ENCODE results near the gene LAMC1.
"Not testable (repeated sequence)": the region's sequence is repeated elsewhere in the genome, so short reads cannot be mapped to it uniquely, and the experiment has no call there.

Gene LAMC1

DNA sequence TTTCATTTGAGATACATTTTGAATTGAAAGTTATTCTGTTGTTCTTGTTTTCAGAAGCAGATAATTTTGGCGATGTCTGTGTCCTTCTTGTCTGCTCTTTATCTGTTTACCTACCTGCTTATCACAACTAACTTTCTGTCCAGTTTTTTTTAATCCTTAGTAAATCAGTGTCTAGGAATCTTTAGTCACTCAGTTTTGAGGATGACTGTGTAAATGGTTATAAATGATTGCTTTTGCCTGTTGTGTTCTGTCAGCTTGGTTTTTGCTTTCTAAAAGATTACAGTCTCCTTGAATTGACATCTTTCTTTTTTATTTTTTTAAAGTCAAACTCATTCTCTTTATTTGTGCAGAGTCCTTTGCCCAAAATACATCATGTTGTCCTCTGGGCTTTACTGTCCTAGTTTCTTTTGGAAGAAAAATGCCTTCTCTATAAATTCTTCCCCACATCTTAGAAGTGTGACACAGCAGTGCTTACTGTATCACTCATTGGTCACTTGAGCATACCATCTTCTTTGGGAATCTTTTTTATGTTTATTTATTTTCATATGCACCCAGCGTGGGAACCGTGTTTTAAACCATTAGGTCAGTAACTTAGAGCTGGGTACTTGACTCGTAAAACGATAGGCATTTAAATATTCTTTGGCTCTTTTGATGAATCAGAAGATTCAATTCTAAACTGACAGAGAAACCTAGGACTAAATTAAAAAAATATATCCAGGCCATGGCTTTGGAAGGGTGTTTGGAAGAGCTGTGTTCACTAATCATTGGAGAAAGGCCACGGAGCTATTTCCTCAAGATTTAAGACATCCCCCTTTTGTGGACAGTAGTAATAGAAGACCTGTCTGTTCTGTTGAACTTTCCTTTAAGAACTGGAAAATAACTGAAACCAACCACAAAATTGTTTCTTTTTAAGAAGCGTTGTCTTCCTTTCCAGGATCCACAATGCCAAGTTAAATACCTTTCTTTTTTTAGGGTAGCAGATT lies 20.9 kb downstream of the LAMC1 start:
- DNase-seq: no peak

DNA sequence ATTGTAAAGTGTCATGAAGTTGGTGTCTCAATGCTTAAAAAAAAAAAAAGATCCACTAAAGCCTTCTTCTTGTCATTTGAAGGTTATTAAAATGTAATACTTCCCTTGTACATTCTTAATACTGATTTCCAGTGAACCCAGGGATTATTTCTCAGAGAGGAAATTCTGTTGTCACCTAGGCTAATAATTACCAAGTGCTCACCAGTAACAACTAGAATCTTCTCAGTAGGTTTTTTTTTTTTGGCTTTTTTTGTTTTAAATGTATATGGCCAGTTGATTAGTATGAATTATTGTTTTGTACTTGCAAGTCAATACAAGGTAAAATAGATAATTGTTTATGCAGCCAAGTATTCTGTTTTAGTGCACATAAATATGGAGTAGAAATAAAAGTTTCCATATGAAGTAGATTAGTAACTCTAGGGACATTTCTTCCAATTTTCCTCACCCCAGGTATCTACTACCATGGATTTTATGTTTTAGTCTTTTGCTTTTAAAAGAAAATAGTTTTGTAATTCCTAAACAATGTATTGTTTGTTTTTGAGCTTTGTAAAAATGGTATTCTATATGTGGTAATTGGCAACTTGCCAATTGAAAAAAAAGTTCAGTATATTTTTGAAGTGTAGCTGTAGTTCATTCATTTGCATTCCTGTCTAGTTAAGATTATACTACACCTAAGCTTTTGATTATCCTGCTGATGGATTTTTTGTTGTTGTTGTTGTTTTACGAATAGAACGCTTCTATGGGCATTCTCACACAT lies 21.9 kb downstream of the LAMC1 start:
- no peak for DNase-seq

DNA sequence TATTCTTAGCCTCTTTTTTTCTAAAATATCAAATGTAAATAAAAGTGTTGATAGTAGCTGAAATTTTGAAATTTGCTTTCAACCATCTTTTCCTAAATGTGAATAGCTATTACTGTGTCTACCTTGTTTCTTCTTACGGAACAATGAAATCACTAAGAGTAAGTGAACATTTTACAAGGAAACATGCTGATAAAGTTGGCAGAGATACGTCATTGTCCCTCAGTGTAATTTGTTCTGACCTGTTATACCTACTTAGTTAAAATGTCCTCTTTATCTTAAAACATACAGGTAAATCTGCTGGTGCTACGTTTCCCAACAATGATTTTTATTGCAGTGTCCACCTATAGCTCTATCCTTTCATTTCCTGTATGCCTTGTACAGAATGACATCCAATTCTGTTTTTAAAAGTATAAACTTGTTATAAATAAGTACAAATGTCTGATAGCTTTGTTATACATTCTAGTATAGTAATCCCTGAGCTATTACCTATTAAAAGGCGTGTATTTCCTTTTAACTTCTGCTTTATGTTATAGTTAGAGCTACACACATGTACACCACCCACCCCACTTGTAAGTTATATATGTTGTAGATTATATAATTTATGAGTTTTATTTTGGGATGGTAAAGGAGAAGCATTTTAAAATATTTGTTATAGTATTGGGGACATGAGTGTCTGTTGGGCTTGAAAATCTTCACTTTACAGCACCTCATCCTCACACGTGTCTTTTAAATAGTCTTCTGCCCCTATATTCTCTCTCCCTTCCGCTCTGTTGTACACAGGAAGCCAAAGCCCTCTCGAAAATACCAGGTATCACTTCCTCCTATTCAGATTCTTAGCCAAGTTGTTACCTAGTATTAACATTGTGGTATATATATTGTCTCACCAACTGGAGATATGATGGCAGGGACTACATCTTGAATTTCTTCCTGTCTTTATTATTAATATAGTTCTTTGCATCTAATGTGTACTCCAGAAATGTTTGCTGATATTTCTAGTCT lies 25.2 kb downstream of the LAMC1 start:
- no peak for DNase-seq

DNA sequence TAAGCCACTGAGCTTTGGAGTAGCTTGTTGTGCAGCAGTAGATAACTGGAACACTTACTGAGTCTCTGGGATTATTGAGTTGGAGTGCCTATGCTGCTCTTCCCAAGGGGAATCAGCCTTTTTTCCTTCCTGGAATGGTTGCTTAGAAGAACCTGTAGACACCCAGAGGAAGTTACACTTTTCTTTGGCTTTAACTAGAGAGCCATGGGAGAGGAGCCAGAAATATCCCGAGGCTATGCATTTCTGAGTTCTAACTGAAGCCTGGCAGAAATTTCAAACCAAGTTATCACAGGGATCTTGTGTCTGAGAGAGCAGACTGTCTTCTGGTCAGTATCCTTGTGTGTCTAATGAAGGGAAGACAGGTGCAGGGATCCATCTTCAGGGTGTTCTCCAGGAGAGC lies 28.3 kb downstream of the LAMC1 start:
- DNase-seq: no peak

DNA sequence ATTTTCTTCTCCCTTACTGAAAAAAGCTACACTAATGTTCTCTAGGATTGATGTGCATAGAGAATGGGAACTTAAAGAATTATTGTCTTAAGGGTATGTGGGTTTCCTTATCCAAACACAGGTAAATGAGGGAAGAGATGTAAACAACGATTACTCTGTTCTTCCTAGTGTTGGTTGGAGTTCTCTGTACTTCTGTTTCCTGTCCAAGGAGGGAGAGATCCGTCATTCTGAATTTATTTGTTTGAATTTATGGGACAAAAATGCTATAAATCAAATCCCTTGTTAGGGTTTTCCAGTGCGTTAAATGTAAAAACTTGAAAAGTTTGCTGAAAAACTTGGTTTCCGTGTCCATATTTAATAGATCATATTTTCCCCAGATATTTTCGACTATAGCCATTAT lies 29.6 kb downstream of the LAMC1 start:
- no peak for DNase-seq

DNA sequence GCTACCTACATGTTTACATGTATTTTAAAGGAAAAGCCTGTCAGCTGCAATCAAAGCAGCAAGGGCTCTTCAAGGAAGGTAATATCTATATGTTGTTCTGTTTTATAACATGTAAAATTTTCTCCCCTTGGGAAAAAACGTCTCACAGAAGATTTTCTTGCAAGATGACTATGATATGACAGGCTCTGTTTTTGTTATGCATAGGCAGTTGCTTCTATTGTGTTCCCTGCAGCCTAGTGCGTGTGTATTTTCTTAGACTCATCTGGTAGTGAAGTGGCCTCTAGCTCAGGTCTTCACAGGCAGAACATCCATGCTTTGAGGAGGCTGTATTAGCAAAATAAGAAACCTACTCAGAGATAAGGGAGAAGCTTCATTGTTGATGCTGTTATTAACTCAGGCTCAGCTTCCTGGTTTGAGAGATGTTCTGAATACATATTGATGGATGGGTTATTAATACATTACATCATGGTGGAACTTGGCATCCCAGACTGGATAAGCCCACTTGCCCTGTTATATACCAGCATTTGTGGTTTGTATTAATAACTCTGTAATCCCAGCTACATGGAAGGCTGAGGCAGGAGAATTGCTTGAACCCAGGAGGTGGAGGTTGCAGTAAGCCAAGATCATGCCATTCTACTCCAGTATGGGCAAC lies 35.8 kb downstream of the LAMC1 start:
- DNase-seq: no peak

DNA sequence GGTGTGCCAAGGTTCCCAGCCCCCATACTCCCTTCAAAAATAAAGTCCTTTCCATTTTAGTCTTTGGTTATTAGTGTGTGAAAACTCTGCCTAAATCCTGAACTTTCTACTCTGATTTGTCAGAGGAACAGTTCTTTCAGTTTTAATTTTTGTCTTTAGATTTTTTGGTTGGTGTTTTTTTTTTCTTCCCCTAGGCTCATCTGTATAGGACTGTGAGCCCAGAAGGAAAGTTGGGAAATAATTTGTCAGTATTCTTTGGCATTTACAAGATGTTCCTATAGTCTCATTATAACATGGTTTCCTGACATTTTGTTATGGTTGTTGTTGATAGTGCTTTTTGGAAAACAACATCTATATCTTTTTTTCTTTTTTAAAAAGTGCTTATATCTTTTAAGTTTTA lies 38.0 kb downstream of the LAMC1 start:
- DNase-seq: no peak

DNA sequence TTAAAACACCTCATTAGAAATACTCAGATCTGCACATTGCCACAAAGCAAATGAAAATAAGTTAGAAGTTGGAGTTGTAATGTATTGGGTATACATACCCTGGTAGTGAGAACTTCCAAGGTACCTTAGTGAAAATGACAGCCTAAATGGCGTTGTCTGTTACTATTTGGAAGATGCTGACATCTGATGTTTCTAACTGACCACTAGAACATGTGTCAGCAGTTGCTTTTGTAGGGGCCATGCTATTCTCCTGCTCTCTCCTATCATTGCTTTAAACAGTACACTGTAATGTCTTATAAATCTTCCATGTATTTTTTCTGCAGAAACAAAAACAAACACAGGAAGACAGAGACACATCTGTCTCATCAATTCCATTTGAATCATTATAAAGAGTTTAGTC lies 40.1 kb downstream of the LAMC1 start:
- DNase-seq: no peak

DNA sequence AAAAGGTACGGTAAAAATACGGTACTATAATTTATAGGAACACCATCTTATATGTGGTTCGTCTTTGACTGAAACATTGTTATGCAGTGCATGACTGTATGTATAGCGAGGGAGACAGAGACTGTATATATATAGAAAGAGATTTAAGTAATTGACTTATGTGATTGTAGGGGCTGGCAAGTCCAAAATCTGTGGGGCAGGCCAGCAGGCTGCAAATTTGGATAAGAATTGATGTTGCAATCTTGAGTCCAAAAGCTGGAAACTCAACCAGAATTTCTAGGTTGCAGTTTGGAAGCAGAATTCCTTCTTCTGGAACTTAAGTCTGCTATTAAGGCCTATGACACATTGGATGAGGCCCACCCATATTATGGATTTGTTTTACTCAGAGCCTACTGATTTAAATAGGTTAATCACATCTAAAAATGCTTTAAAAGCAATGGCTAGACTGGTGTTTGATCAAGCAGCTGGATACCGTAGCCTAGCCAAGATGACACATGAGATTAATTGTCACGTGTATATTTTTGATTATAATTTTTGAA lies 42.0 kb downstream of the LAMC1 start:
- no peak for DNase-seq

DNA sequence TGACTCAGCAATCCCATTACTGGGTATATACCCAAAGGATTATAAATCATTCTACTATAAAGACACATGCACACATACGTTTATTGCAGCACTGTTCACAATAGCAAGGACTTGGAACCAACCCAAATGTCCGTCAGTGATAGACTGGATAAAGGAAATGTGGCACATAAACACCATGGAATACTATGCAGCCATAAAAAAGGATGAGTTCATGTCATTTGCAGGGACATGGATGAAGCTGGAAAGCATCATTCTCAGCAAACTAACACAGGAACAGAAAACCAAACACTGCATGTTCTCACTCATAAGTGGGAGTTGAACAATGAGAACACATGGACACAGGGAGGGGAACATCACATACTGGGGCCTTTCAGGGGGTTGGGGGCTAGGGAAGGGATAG lies 43.2 kb downstream of the LAMC1 start:
- not testable (repeated sequence) for DNase-seq

DNA sequence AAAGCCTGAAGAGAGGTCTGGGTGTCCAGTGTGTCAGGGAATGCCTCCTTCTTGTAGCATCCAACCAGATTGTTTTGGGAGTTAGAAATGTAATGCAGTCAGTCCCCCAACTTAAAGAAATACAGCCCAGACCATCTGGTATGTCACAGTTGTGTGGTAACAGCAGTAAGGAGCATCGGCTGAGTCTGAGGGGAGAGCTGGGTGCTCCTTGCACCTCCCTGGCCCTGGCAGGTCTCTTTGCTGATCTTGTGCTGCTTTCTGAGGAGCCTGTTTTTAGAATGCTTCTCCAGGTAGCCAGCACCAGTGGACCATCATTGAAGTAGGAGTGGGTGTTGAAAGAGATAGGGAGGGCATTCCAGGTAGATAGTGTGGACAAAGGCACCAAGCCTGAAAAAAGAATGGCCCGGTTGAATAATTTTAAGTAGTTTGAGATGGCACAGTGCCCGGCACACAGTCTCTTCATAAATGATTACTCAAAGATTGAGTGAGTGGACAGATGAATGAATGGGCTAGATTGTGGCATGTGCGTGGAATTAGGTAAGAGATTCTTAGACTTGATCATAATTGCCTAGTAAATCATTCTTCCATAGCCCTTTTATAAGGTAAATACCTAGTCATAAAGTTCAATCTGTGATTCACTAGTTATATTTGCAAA lies 46.5 kb downstream of the LAMC1 start:
- no peak for DNase-seq

DNA sequence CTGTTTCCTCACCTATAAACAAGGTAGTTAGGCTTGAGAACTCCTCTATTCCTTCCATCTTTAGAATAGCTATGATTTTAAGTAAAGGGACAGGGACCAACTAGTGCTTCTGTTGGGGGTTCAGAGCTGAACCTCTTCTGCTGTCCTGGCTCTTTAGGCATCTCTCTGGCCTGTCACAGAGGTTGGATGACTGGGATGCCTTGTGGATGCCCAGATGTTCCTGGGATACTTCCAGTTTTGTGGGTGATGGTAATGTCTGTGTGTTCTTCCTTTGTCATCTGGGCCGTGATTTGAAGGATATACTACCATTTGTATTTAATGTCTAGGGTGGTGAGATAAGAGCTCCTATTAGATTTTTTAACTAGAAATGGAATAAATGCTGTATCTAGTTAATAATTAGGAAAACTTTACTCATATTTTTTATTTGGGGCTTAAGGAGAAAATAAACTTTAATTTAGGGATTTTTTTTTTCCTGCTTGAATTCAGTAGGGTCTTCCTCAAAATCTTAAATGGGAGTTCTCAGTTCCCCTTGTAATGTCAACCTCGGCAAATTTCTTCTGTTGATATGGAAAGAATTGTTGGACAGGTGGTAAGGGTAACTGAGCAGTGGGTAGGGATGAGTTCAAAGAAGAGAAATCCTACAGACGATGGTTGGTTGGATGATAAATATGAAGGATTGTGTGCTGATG lies 47.2 kb downstream of the LAMC1 start:
- no peak for DNase-seq

DNA sequence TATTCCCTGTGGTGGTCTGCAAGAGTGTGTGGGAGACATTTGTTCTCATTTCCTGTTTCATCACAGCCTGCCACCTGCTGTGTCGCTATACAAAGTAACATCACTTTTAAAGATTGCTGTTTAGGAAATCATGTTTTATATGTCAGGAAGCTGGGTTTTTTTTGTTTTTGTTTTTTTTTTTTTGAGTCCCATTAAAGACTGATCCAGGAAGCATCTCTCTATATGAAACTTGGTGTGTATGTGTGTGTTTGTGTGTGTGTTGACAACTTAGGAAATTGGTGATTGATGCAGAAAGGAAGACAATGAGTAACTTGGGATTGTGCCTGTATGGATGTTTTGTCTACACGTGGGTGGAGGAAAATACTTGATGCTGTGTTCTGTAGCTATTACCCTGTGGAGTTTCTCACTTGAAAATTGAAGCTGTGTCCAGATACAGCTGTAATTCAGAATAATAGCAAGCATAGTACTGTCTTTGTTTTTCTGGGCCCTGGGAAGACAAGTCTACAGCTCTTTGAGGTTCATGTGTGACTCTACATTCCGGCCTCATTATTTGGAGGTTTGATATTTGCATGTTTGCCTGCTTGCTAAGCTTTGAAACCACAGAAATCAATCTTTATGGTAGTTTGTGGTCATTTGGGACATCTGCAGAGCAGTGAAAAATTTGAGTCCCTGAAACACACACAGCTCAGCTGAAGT lies 47.9 kb downstream of the LAMC1 start:
- DNase-seq: no peak

DNA sequence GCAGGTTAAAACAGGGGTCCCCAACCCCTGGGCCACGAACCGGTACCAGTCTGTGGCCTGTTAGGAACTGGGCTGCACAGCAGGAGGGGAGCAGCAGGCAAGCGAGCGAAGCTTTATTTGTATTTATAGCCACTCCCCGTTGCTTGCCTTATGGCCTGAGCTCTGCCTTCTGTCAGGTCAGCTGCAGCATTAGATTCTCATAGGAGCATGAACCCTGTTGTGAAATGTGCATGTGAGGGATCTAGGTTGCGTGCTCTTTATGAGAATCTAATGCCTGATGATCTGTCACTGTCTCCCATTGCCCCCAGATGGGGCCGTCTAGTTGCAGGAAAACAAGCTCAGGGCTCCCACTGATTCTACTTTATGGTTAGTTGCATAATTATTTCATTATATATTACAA lies 49.4 kb downstream of the LAMC1 start:
- DNase-seq: not testable (repeated sequence)

DNA sequence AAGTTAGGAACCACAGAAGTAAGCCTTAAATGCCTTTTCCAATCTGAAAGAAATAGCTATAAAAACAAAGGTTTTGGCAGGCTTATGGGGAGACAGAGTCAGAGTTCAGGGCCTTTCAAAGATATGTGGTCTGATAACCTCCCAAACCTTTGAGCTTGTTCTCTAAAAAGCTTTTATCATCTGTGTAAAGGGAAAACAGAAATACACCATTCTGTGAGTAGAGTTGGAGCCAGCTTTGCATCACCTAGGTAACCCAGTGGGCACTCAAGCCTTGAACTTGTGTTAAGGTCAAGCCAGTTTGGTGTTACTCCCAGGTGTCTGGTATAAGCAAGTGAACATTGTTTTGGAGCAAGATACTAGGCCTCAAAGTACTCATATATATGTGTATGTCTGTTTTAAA lies 50.1 kb downstream of the LAMC1 start:
- no peak for DNase-seq

DNA sequence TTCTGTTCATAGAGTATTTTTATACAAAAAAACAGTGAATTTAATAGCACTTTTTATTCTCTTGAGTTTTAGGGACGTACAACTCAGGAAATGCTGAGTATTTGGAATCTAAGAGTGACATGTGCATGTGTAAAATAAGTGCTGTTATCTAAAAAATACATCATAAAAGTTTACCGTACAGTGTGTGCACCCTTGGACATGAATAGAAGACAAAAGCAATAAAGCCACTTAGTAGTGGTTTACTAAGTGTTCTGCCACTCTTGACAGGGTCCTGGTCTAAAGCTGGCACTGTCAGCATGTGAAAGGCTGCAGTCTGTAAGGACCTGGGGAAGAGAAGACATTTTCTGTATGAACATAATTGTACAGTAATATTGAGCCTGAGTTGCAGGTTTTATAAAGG lies 51.0 kb downstream of the LAMC1 start:
- DNase-seq: no peak

DNA sequence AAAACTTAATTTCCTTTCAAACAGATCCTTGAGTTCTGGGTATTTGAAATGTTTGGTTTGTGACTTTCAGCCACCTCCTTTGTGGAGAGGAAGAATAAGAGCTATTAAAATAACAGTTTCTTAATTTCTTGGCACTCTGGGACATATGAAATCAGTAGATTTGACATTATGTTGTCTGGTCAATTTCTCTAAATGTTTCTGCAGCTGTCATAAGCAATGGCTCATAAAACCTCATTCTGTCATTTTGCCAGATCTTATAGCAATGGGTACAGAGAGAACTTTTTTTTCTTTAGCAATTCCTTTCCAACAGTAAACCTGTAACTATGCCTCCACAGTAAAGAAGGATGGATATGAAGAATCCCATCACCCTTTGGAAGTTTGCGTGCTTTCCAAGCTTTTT lies 52.6 kb downstream of the LAMC1 start:
- no peak for DNase-seq

DNA sequence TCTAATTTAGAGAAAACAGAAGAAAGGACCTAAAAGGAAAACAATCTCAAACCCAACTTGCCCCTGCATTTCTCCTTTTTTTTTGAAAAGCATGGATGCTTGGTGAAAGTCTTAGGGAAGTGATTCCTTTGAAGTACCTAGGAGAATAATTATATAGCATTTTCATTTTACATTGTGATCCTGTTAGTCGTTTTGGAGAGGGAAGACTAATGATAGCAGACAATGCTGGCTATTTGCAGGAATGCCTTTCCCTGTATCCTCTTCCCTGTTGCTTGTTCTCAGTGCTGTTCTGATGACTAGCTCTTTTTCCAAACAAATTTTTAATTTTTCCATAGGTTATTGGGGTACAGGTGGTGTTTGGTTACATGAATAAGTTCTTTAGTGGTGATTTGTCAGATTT lies 53.9 kb downstream of the LAMC1 start:
- DNase-seq: no peak

DNA sequence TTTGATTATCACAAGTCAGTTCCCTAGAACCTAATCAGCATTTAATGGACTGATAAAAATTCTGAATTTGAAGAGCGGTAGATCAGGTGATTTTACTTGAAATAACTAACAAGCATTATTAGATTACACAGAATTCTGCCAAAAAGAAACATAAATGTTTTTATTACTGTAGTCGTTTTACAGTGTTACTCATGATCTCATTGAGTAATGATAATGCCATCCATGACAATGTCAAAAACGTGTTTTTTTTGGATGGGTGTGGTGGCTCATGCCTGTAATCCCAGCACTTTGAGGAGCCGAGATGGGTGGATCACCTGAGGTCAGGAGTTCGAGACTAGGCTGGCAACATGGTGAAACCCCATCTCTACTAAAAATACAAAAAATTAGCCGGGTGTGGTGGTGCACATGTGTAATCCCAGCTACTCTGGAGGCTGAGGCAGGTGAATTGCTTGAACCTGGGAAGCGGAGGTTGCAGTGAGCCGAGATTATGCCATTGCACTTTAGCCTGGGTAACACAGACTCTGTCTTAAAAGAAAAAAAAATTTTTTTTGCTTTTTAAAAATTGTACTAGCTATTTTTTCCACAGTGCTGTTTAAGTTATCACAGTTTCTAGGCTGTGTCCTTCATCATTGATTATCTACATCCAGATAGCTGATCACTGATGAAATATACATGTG lies 56.6 kb downstream of the LAMC1 start:
- DNase-seq: no peak

DNA sequence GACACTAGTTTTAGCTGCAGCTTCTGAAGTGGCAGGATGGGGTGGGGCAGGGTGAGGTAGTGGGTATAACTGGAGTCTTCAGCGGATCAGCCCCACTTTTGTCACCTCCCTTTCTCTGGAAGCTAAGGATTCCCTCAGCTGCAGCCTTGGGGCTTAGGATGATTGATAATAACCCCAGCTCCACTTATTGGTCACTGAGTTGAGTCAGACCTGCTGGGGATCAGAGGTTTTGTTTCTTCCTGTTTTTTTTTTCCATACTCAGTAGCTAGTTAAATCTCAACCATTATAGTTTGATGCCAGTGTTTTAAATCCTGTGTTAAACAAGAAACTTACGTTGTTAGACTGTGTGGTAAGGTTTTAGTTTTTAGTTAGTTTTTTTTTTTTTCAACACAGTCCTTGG lies 57.2 kb downstream of the LAMC1 start:
- no peak for DNase-seq
